ENCODE results near the gene CCDC88B.
A peak's percentile ranks its signal among the peaks of the same experiment; 100 is the strongest.

Gene CCDC88B

DNA sequence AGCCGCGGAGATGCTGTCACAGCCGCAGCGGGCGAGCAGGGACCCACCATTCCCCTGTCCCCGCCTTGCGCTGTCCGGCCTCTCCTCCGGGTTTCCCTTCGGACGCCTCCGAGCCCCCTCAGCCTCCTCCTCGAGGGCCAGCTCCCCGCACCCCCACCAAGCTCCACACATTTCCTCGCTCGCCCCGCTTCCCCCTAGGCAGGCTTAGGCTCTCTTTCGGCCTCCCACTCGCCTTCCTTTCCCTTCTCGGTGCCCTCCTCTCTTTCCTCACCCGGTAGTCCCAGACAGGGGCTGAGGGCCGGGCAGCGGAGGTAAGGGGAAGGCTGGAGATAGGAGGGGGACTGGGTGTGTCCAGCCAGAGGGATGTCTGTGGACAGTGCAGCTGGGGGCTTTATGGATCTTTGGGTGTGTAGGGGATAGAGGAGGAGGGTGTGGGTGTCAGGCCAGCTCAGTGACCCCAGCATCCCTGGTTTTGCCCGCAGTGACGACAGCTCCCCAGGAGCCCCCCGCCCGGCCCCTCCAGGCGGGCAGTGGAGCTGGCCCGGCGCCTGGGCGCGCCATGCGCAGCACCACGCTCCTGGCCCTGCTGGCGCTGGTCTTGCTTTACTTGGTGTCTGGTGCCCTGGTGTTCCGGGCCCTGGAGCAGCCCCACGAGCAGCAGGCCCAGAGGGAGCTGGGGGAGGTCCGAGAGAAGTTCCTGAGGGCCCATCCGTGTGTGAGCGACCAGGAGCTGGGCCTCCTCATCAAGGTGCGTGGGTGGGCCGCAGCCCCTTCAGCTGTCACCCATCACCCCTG is 47.3 kb upstream of the CCDC88B start:
- H3K27ac Mint-ChIP-seq = no peak overlapping the region
- H3K36me3 Mint-ChIP-seq (ENCODE audit: low read depth) = peaks cover 6% of the 10 kb centered on the region
- H3K4me1 Mint-ChIP-seq = peaks cover 4% of the 10 kb centered on the region
- H3K9me3 Mint-ChIP-seq = no peaks in the 10 kb centered on the region
- H3K4me3 Mint-ChIP-seq = peak overlapping the region; percentile 51 to 73 (median 66)
- TF ChIP-seq CTCF (IDR thresholded peaks at IDR 0.05; ENCODE audit: unreplicated experiment in 3 of 3) = no peak
- H3K27me3 Mint-ChIP-seq (ENCODE audit: low read depth) = peaks cover 88% of the 10 kb centered on the region

GRCh38 chr11:64294774-64295173 is 45.2 kb upstream of the CCDC88B start:
- TF ChIP-seq CTCF (IDR thresholded peaks at IDR 0.05; ENCODE audit: unreplicated experiment in 3 of 3) = no peak
- Mint-ChIP-seq H3K36me3 (ENCODE audit: low read depth) (no peaks in the 10 kb centered on the region), H3K27me3 (ENCODE audit: low read depth) (peaks cover 91% of the 10 kb centered on the region), H3K4me3 (no peak overlapping the region), H3K27ac (no peak overlapping the region), H3K9me3 (no peaks in the 10 kb centered on the region), H3K4me1 (peaks cover 4% of the 10 kb centered on the region)

- Mint-ChIP-seq H3K27me3 (ENCODE audit: low read depth) (peaks cover 91% of the 10 kb centered on the region), H3K4me1 (peaks cover 5% of the 10 kb centered on the region), H3K9me3 (no peaks in the 10 kb centered on the region), H3K36me3 (ENCODE audit: low read depth) (no peaks in the 10 kb centered on the region), H3K27ac (no peak overlapping the region), H3K4me3 (no peak overlapping the region)
- no peak for TF ChIP-seq CTCF (IDR thresholded peaks at IDR 0.05; ENCODE audit: unreplicated experiment in 3 of 3)
Observed at GRCh38 chr11:64295760-64296159, 44.2 kb upstream of the CCDC88B start.

GRCh38 chr11:64296236-64296635 is 43.8 kb upstream of the CCDC88B start:
- no peak overlapping the region for H3K4me3 Mint-ChIP-seq
- H3K36me3 Mint-ChIP-seq (ENCODE audit: low read depth) = no peaks in the 10 kb centered on the region
- H3K27me3 Mint-ChIP-seq (ENCODE audit: low read depth) = peaks cover 91% of the 10 kb centered on the region
- no peaks in the 10 kb centered on the region for H3K9me3 Mint-ChIP-seq
- H3K4me1 Mint-ChIP-seq = peaks cover 5% of the 10 kb centered on the region
- H3K27ac Mint-ChIP-seq = no peak overlapping the region
- TF ChIP-seq CTCF (IDR thresholded peaks at IDR 0.05; ENCODE audit: unreplicated experiment in 3 of 3) = no peak

GRCh38 chr11:64296830-64297698 is 42.9 kb upstream of the CCDC88B start:
- peaks cover 99% of the 10 kb centered on the region for H3K27me3 Mint-ChIP-seq (ENCODE audit: low read depth)
- no peak overlapping the region for H3K27ac Mint-ChIP-seq
- peaks cover 5% of the 10 kb centered on the region for H3K4me1 Mint-ChIP-seq
- no peak overlapping the region for H3K4me3 Mint-ChIP-seq
- TF ChIP-seq CTCF (IDR thresholded peaks at IDR 0.05; ENCODE audit: unreplicated experiment in 3 of 3) = no peak
- H3K36me3 Mint-ChIP-seq (ENCODE audit: low read depth) = no peaks in the 10 kb centered on the region
- H3K9me3 Mint-ChIP-seq = no peaks in the 10 kb centered on the region
